ENCODE measurements around the gene HOXB6.

The HOXB6 gene

GRCh38 chr17:48634493-48635208, 29.9 kb upstream of the HOXB6 start:
- no peak for DNase-seq

GRCh38 chr17:48633266-48633677, 28.5 kb upstream of the HOXB6 start:
- no peak for DNase-seq

DNA sequence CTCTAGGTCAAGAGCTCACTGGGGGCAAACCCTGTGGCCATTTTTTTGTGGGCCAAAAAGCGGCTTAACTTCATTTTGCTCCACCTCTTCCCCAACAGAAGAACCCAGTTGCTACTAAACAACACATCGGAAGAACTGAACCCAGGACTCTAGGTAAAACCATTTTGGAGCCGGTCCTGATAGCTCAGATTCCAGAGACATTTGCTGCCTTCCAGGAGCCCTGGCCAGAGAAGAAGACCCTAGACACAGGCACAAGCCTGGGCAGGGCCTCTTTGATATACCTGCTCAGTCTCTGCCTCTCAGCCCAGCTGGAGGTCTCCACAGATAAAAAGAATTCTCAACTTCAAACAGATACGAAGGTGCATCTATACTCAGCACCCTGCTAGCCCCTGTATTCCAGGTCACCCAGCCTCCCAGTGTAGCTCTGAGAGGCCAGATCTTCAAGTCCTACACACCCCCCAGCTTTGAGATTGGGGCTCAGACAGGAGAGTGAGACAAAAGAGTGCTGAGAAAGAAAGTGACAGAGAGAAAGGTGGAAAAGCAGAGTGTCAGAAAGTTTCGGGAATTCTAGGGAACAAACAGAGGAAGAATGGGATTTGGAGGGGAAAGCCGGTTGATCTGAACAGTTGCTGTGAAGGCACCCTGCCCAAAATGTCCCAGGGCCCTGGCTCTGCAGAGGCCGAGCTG, 27.9 kb upstream of the HOXB6 start:
- no peak for DNase-seq

DNA sequence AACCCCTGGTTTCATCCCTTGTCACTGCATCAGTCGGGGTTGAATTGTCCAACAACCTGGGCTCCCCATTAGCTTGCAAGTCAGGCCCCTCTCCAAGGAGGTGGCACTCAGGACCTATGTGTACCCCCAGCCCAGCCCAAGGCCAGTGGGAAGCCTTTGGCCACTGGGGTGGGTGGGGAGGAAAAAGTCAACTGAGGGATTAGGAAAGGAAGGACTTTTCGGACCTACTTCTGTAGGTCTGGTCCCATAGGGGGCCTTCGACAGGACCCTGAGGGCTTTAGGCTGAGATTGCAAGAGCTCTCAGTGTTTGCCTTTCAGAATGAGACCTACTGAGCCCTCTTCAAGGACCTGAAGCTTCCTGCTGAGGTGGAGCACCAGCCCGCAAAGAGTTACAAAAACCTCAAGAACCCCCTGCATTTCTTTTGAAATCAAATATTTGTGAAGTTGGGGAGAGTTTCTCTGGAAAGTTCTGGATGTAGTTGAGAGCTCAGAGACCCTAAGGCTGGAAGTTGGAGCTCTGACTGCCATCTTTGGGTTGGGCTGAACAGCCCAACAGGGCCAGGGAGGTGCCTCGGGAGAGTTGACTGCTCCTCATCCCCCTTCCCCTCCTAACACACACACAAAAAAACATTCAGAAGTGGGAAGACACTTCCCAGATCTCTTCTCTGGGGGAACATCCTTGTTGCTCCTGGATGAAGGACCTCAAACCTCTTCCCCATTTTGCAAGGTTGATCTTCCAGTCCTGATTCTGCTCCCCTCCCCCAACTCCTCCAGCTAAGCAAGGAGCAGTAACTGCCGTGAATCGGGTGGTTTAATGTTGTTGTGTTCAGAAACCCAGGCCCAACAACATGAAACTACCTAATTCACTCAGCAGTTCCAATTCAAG, 27.1 kb upstream of the HOXB6 start:
- DNase-seq, result no peak

DNA sequence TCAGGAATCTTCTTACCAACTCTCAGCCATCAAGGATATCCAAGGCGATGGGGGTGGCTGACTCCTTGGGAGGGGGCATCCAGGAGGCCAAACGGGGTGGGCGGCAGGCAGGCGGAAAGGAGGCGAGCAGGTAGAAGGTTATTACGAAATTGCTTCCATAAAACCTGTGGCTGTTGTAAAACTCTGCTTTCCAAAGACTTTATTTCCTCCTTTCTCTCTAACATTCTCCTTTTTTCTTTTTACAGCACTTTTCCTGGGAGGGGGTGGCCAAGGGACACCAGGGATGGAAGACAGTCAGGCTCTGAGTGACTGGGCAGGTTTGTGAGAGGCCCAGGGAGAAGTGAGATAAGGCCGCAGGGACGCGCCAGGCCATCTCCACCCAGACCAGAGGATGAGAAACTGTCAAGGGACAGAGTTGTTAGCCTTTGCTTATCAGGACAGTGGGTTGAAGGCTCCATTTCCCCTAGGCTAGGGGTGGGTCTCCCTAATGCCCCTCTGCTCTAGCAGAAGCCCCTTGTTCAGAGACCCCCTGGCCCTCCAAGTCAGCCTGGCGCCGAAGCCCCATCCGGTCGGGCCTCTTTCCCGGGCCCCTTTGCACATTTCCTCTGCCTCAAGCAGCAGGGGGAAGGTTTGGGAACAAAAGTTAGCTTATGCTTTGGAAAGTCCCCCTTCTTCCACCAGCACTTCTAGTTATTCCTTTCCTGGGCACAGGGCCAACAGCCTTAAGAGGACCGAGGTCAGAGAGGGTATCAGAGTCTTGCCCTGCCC, 26.3 kb upstream of the HOXB6 start:
- no peak for DNase-seq

GRCh38 chr17:48630009-48630924, 25.5 kb upstream of the HOXB6 start:
- DNase-seq, result no peak

GRCh38 chr17:48629411-48629759, 24.6 kb upstream of the HOXB6 start:
- DNase-seq, result no peak

DNA sequence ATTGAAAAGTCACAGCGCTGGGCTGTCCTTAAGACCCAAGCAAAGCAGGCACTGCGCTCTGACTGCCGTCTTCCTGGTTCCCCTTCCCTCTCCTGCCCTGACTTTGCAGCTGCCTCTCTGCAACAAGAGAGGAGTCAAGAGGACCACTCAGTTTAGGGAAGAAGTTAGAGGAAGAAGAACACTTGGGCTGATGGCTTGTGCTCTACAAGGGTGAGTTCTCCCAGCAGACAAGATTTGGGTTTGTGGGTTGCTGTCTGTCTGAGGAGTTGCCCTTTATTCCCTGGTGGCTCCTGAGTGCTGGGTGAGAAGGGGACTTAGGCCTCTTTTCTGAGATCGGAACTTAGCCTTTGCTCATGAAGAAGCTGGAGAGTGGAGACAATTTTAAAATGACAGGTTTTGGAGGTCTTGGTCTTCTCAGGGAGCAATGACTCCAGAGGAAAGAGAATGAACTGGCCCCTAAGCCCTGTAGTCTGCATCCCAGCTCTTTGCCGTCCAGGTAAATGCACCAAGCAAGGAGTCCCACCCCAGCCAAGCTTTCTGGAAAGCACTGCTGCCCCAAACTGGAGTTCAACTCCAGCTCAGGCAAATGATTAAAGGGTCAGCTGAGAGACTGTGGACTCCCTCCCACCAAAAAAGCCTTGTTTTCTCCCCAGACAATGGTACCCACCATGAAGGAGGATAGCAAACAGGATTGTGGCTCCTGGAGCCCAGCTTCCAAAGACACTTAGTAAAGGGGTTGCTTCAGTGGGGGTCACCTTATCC, 24.0 kb upstream of the HOXB6 start:
- DNase-seq, result no peak

DNA sequence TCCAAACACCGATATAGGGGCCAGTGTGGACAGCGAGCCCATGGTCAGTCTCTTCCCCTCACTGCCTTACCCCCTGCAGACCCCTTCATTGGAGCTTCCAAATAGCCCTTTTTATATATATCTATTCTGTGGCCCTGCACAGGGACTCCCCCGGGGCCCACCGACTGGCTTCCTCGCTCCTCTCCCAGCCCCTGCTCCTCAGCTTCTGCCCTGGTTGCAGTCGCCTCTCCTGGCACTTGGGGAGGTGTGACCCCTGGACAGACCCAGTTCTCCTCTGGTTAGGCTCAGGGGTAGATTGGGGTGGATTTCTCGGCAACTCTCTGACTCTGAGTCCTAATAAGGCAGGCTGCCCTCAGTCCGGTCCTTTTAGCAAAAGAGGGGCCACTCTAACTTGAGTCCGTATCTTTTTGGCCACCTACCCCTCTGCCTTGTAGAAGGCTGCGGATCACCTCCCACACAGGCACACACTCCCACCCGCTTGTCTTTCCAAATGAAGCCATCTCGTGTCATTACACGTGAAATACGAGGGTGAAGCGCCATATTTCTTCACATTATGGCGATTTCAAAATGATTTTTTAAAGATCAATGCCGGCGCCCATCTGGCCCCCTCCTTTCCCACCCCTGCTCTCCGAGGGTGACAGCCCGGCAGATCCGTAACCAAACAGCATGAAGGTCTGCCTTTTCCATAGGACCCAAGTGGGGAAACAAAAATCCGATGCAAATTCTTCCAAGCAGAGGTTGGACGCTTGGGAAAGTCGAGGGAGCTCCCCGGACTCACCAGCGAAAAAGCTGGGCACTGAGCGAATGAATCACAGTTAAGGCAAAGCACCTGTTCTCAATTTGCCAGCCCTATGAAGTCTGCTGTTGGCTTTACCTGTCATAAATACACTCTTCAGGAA, 23.1 kb upstream of the HOXB6 start:
- DNase-seq, result no peak

- no peak for DNase-seq
These were observed 22.4 kb upstream of the HOXB6 start for GRCh38 chr17:48627118-48627597.

GRCh38 chr17:48626245-48627117, 21.7 kb upstream of the HOXB6 start, which contains the start of gene HOXB9:
Gene HOXB9, minus strand, starts transcription at chr17:48626358. Its CDS starts 89 bp downstream, at chr17:48626269.
- DNase-seq, result peak; percentile 34

- DNase-seq, result peak; percentile 10
These were observed 20.9 kb upstream of the HOXB6 start for GRCh38 chr17:48625495-48626244.

DNA sequence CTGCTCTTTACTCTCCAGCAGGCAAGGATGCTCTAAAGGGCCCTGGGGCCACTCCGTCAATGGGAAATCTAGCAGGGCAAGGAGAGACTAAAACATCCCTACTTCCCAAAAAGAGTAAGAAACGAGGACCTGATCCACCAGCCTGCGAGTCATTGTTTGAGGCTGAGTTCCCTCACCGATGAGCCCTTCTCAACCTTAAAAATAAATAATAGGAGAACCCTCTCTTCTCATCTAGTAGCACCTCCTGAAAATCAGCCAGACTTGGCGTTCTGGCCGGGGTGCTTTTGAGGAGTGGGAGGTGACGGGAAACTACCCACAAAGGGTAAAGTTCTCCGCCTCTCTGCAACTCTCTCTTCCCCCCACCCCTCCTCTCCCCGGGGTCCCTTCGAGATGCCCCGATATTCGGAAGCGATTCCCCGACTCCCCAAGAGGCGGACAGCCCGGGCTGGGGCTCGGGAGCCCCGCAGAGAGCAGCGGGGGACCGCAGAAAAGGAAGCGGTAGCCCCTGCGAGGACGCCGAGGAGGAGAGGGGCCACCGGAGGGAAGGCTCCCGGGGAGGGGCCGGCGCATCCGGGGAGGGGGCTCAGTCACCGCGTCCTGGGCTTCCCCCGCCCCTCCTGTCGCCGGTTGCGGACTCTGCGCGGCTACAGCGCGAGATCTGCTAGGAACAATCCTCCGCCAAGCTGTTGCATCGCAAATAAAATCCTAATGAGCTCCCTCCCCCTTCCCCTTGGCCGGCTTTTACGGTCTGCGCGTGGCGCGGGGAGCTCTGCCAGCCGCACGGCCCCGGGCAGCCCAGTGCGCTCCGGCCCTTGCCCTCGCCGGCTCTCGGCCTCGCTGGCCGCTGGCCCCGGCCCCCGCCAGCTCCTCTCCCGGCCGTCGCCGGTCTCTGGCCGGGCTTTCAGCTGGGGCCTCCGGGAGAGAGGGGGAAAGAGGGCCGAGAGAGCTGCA, 20.0 kb upstream of the HOXB6 start:
- no peak for DNase-seq

DNA sequence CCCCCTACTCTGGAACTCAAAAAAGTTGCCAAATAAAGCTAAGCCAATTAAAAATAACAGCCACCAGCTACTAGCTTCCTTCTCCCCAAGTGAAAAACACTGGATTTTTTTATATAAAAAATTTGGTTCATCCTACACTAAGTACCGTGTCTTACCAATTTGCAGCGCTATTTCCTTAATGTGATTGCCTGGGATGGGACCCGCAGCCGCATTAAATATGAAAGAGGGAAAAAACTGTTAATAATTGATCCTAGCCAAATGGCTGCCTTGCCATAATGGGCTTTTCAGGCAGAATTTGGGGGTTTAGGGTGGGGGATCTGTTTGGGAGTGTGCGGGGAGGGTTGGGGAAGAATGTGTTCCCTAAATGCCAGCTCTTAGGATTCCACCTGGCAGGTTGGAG, 19.3 kb upstream of the HOXB6 start:
- no peak for DNase-seq

DNA sequence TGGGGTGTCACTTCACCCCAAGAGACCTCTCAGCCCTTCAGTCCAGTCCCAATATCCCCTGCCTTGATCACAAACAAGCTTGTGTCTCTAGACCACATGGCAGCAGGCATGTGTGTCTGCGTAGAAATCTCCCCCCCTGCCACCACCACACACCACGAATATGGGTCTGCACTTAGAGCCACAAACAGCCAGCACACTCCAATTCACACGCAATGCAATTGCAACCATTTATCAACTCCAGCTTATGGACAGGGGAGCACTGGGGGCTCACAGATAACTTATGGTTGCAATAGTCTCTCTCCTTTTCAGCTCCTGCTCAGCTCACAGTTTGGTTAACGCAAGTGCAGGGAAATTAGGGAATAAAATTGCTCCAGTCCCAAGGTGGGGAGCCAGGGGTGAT, 18.8 kb upstream of the HOXB6 start:
- no peak for DNase-seq

- no peak for DNase-seq
These were observed 18.1 kb upstream of the HOXB6 start for GRCh38 chr17:48622857-48623256.

Measured in CD4-positive, alpha-beta T cell treated with Interferon gamma for 1 hour (primary cell).